Adrenal gland (tissue), 12 donors: ENCODE results near the gene PPP1R16B. TPM values are rescaled to one million over a fixed set of nuclear protein-coding genes. Genes with fewer than 3 reads are reported as not detected.

ENCODE experiments used
- DNase-seq, 7 donors: peaks; one replicate each; pipeline ENCODE4 v3.0.0-alpha.2; 2019 to 2020
- H3K27ac ChIP-seq, 5 donors: fragments of 200-600 bp; sonication (generic) in 4 of 5; 1 replicate in 3 of 5; 2 replicates in 2 of 5; pipeline versions ENCODE4 v1.5.1 to v1.8.0; 2016 to 2020; ENCODE audit warnings: mild to moderate bottlenecking in 1 of 5
- H3K27me3 ChIP-seq: fragments of 200-600 bp; 2 replicates; pipeline ENCODE4 v1.8.0; 2021
- H3K36me3 ChIP-seq, 2 donors: fragments of 200-600 bp; replicated peaks in 1 of 2; 1 replicate in 1 of 2; 2 replicates in 1 of 2; pipeline versions ENCODE4 v1.5.1 to v1.8.0; 2018 to 2022
- H3K4me1 ChIP-seq, 2 donors: fragments of 200-600 bp; replicated peaks in 1 of 2; 1 replicate in 1 of 2; 2 replicates in 1 of 2; pipeline versions ENCODE4 v1.5.1 to v1.8.0; 2018 to 2021
- H3K4me3 ChIP-seq, 4 donors: fragments of 200-600 bp; sonication (generic) in 3 of 4; one replicate each; pipeline ENCODE4 v1.5.1; 2016 to 2018
- H3K9me3 ChIP-seq, 3 donors: fragments of 200-600 bp; sonication (generic) in 1 of 3; replicated peaks in 1 of 3; 1 replicate in 2 of 3; 2 replicates in 1 of 3; pipeline versions ENCODE4 v1.5.1 to v1.8.0; 2016 to 2021
- CTCF ChIP-seq, 6 experiments: fragments of 450-650 bp in 4 of 6; fragments of 200-600 bp in 2 of 6; sonication (generic) in 1 of 6; IDR thresholded peaks; 1 replicate in 5 of 6; 2 replicates in 1 of 6; pipeline versions ENCODE4 v1.5.1 to v1.8.0; 2016 to 2021; ENCODE audit warnings: antibody characterized with exemption in 6 of 6, mild to moderate bottlenecking in 2 of 6, moderate library complexity in 1 of 6
- POLR2A ChIP-seq, 2 donors: fragments of 450-650 bp; IDR thresholded peaks; one replicate each; pipeline ENCODE4 v1.6.1; 2017; ENCODE audit warnings: antibody characterized with exemption in 2 of 2, mild to moderate bottlenecking in 2 of 2, moderate library complexity in 1 of 2
- WGBS, 4 donors: extraction: QIAGEN DNeasy Blood & Tissue Kit in 2 of 4; methylation state at CpG; one replicate each; pipeline versions ENCODE4 v1.1.5 to v1.1.7; 2013 to 2017; 5-methylcytosine and 5-hydroxymethylcytosine counted together
- intact Hi-C, 2 donors: fragments of 100-400 bp; cut with DNase I; formaldehyde crosslinking; loops; one replicate each; pipeline versions ENCODE4 v1.14.1 to v1.15.0; 2022 to 2023
- polyA plus RNA-seq, 3 donors: library from polyadenylated mRNA; stranded (reverse); fragments of 200-250 nt in 2 of 3; fragments of 350-450 nt in 1 of 3; fragmentation: Illumina TruSeq in 1 of 3; extraction: RNeasy Lipid Tissue Mini Kit (QIAGEN cat#74804) in 1 of 3; gene quantifications; one replicate each; pipeline ENCODE4 v1.2.3, GENCODE V29; 2013 to 2014
- total RNA-seq, 9 donors: library from RNA; depleted of rRNA in 4 of 9; stranded (reverse); fragments of >200 nt in 4 of 9; fragments of 120-200 nt in 1 of 9; fragmentation: NEBNext Ultra II Directional in 1 of 9; extraction: Animal tissue kit (Norgen Biotek cat#: 25700) in 1 of 9; gene quantifications; one replicate each; pipeline versions ENCODE4 v1.1.0 to v1.2.4, GENCODE V29; 2013 to 2023
- donor health status: healthy with polysubstance abuse.
- donor health status: Bipolar disorder and iron deficiency.
- donor health status: DM: yes; HTN: yes; CAD: no.
- donor health status: DM: no; HTN: no; CAD: no.
- donor health status: DM: no; HTN: no; CAD: no.
- donor health status: DM: yes; HTN: yes; CAD: no.

PPP1R16B gene
- total and polyA plus RNA-seq, 12 donors: 1.8 to 18.3 (median 9.2) TPM

DNA sequence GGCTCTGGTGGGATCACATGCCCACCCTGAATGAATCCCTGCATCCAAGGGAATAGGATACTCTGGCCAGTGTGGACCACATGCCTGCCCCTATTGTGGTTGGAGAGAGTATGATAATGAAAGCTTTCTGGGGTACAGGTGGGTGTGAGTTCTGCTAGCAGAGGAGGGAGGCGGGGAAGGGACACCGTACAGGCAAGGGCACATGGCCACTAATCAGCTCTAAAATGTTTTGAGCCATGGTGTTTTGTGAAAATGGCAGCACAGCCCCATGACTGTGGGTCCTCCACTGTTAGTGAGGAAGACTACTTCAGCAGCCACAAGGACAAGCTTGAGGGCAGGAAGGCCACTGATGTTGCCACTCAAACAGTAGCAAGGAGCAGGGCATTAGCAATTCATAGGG, 144.8 kb downstream of the PPP1R16B start:
- no peaks in the 10 kb centered on the region for H3K27me3 ChIP-seq
- WGBS, 4 donors: 73 to 97% (median 95%) methylated on average over 2 of the region's 2 CpGs
- intact Hi-C loops: loop anchor here in 1 of 2 donors (5.0 kb wide), 1 partner anchor 273 kb away; no protein-coding TSS in a partner anchor

GRCh38 chr20:38951611-38952010, 146.1 kb downstream of the PPP1R16B start:
- Histone ChIP-seq H3K27ac (no peak overlapping the region), H3K9me3 (no peaks in the 10 kb centered on the region), H3K36me3 (no peaks in the 10 kb centered on the region), H3K4me1 (no peaks in the 10 kb centered on the region), H3K27me3 (no peaks in the 10 kb centered on the region), H3K4me3 (no peak overlapping the region)
- WGBS, 4 donors: 93 to 100% (median 98%) methylated on average over 7 to 9 of the region's 9 CpGs
- TF ChIP-seq POLR2A (IDR thresholded peaks at IDR 0.05): no peak
- no peak for TF ChIP-seq CTCF (IDR thresholded peaks at IDR 0.05)
- no peak for DNase-seq
- intact Hi-C loops: loop anchor here in 1 of 2 donors (5.0 kb wide), 1 partner anchor 274 kb away; no protein-coding TSS in a partner anchor

More for the DNA sequence above, 144.8 kb downstream of the PPP1R16B start:
- DNase-seq: no peak
- Histone ChIP-seq H3K36me3 (no peaks in the 10 kb centered on the region), H3K4me3 (no peak overlapping the region), H3K9me3 (no peaks in the 10 kb centered on the region), H3K4me1 (no peaks in the 10 kb centered on the region), H3K27ac (no peak overlapping the region)
- TF ChIP-seq CTCF (IDR thresholded peaks at IDR 0.05) (no peak), POLR2A (IDR thresholded peaks at IDR 0.05) (no peak)

DNA sequence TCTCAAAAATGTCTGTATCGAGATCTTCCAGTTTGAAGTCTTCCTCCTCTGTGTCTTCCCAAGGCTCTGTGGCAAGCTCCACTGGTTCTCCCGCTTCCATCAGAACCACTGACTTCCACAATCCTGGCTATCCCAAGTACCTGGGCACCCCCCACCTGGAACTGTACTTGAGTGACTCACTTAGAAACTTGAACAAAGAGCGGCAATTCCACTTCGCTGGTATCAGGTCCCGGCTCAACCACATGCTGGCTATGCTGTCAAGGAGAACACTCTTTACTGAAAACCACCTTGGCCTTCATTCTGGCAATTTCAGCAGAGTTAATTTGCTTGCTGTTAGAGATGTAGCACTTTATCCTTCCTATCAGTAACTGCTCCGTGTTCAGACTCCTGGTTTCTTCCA, 146.7 kb downstream of the PPP1R16B start:
- DNase-seq: no peak
- Histone ChIP-seq H3K4me1 (no peaks in the 10 kb centered on the region), H3K4me3 (no peak overlapping the region), H3K9me3 (no peaks in the 10 kb centered on the region), H3K27me3 (no peaks in the 10 kb centered on the region), H3K27ac (no peak overlapping the region), H3K36me3 (no peaks in the 10 kb centered on the region)
- intact Hi-C loops: loop anchor here in 1 of 2 donors (5.0 kb wide), 1 partner anchor 275 kb away; no protein-coding TSS in a partner anchor
- 96 to 98% (median 98%) methylated on average over 6 of the region's 6 CpGs for WGBS, 4 donors
- no peak for TF ChIP-seq CTCF (IDR thresholded peaks at IDR 0.05)
- no peak for TF ChIP-seq POLR2A (IDR thresholded peaks at IDR 0.05)

DNA sequence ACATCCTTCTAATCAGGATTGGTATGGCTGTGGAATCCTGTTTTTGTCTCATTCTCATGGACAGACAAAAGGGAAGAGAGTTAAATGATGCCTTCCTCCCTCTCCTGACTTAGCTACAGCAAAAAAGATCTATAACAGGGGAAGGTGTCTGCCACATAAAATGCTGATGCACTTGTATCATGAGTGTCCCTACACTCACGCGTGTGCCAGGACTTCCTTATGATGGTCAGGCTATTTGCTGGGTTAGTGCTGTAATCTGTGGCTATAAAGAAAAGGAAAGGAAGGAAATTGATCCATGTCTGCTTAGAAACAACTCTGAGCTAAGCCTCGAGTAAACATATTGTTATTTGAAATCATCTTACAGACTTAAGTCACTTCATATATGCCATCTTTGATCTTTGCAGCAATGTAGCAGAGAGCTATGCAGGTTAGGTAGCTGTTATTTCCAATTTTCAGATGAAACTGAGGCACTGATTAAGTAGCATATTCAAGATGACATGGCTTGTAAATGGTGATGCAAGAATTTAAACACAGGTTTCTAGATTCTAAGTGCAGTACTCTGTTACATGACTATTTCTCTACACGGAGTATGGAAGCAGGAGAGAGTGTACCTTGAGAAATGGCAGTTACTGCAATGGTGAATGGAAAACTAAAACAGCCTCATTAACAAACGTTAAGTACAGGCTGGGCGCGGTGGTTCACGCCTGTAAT, 148.3 kb downstream of the PPP1R16B start:
- WGBS, 4 donors: 90 to 97% (median 94%) methylated on average over 8 of the region's 8 CpGs
- TF ChIP-seq CTCF (IDR thresholded peaks at IDR 0.05) (no peak), POLR2A (IDR thresholded peaks at IDR 0.05) (no peak)

More for the DNA sequence above, 148.3 kb downstream of the PPP1R16B start:
- DNase-seq: no peak
- Histone ChIP-seq H3K4me1 (no peaks in the 10 kb centered on the region), H3K36me3 (no peaks in the 10 kb centered on the region), H3K27ac (no peak overlapping the region), H3K9me3 (no peaks in the 10 kb centered on the region), H3K4me3 (no peak overlapping the region), H3K27me3 (no peaks in the 10 kb centered on the region)
- intact Hi-C loops: loop anchor here in 1 of 2 donors (5.0 kb wide), 1 partner anchor 276 kb away; no protein-coding TSS in a partner anchor
